Spleen (tissue), 11 donors: Measurements from ENCODE around the gene KCP. TPM values are rescaled to one million over a fixed set of nuclear protein-coding genes. Genes with fewer than 3 reads are reported as not detected.

Experiments
- DNase-seq: peaks from one replicate; pipeline ENCODE4 v3.0.0-alpha.2; 2020
- H3K27ac ChIP-seq, 8 donors: fragments of 200-600 bp; sonication (generic) in 7 of 8; 1 replicate in 4 of 8; 2 replicates in 4 of 8; pipeline versions ENCODE4 v1.5.0 to v1.8.0; 2016 to 2021; ENCODE audit warnings: inconsistent platforms in 4 of 8, mild to moderate bottlenecking in 4 of 8, moderate library complexity in 1 of 8
- H3K27me3 ChIP-seq, 7 donors: fragments of 200-600 bp; sonication (generic) in 6 of 7; replicated peaks in 1 of 7; 1 replicate in 4 of 7; 2 replicates in 3 of 7; pipeline versions ENCODE4 v1.5.0 to v1.8.0; 2016 to 2021; ENCODE audit warnings: inconsistent platforms in 3 of 7, mild to moderate bottlenecking in 1 of 7
- H3K36me3 ChIP-seq, 6 donors: fragments of 200-600 bp; sonication (generic) in 5 of 6; 1 replicate in 4 of 6; 2 replicates in 2 of 6; pipeline versions ENCODE4 v1.5.0 to v1.8.0; 2016 to 2021; ENCODE audit warnings: inconsistent platforms in 2 of 6
- H3K4me1 ChIP-seq, 6 donors: fragments of 200-600 bp; sonication (generic) in 5 of 6; 1 replicate in 3 of 6; 2 replicates in 3 of 6; pipeline versions ENCODE4 v1.5.0 to v1.8.0; 2016 to 2021; ENCODE audit warnings: inconsistent platforms in 3 of 6
- H3K4me3 ChIP-seq, 8 donors: fragments of 200-600 bp; sonication (generic) in 7 of 8; 1 replicate in 4 of 8; 2 replicates in 4 of 8; pipeline versions ENCODE4 v1.5.0 to v1.8.0; 2016 to 2021; ENCODE audit warnings: inconsistent platforms in 4 of 8, mild to moderate bottlenecking in 4 of 8, moderate library complexity in 2 of 8
- H3K9me3 ChIP-seq, 8 donors: fragments of 200-600 bp; sonication (generic) in 7 of 8; 1 replicate in 4 of 8; 2 replicates in 4 of 8; pipeline versions ENCODE4 v1.5.0 to v1.8.0; 2016 to 2021; ENCODE audit warnings: inconsistent platforms in 4 of 8
- CTCF ChIP-seq, 11 experiments: fragments of 200-600 bp in 7 of 11; fragments of 450-650 bp in 4 of 11; sonication (generic) in 4 of 11; IDR thresholded peaks in 8 of 11; conservative IDR thresholded peaks in 3 of 11; 1 replicate in 7 of 11; 2 replicates in 4 of 11; pipeline versions ENCODE4 v1.4.0 to v1.8.0; 2016 to 2021; ENCODE audit warnings: antibody characterized with exemption in 11 of 11, inconsistent platforms in 4 of 11, mild to moderate bottlenecking in 1 of 11
- POLR2A ChIP-seq, 3 donors: fragments of 450-650 bp; IDR thresholded peaks; one replicate each; pipeline ENCODE4 v1.5.1; 2017; ENCODE audit warnings: antibody characterized with exemption in 3 of 3, mild to moderate bottlenecking in 1 of 3
- POLR2AphosphoS5 ChIP-seq, 3 donors: sonication (generic); formaldehyde crosslinking; IDR thresholded peaks; one replicate each; pipeline ENCODE4 v1.5.1; 2017; ENCODE audit warnings: antibody characterized with exemption in 3 of 3
- WGBS, 5 donors: extraction: QIAGEN DNeasy Blood & Tissue Kit in 3 of 5; methylation state at CpG; one replicate each; pipeline versions ENCODE4 v1.1.5 to v1.1.7; 2013 to 2018; 5-methylcytosine and 5-hydroxymethylcytosine counted together
- intact Hi-C: fragments of 100-400 bp; cut with DNase I; formaldehyde crosslinking; loops from one replicate; pipeline ENCODE4 v1.15.0; 2023; ENCODE audit warnings: low total_unique reads
- polyA plus RNA-seq, 3 donors: library from polyadenylated mRNA; stranded (reverse); fragments of 200-250 nt; gene quantifications; one replicate each; pipeline ENCODE4 v1.2.1, GENCODE V29; 2013
- total RNA-seq, 7 donors: library from RNA; depleted of rRNA in 3 of 7; stranded (reverse); fragments of >200 nt in 3 of 7; fragmentation: NEBNext Ultra II Directional in 4 of 7; extraction: Animal tissue kit (Norgen Biotek cat#: 25700) in 4 of 7; gene quantifications; one replicate each; pipeline versions ENCODE4 v1.1.0 to v1.2.1, GENCODE V29; 2016 to 2021
- donor health status: healthy with polysubstance abuse.
- donor health status: DM: no; HTN: no; CAD: no; lungs with moderate emphysema.
- donor health status: DM: no; HTN: no; CAD: no.
- donor health status: Bipolar disorder and iron deficiency.
- donor health status: healthy.
- donor health status: DM: no; HTN: no; CAD: no.
- donor health status: DM: yes; HTN: yes; CAD: no.

Gene KCP
- total and polyA plus RNA-seq, 10 donors = 0.06 to 2.1 (median 0.71) TPM

- peak overlapping the region in 7 of 8 donors; percentile 13 to 67 (median 32) for H3K4me3 ChIP-seq
- H3K27me3 ChIP-seq = peaks cover 0 to 47% (median 13%) of the 10 kb centered on the region in 7 donors
- peak; percentile 74 for DNase-seq
- H3K36me3 ChIP-seq = no peaks in the 10 kb centered on the region
- TF ChIP-seq POLR2A (IDR thresholded peaks at IDR 0.05) (no peak), CTCF (IDR thresholded peaks at IDR 0.05 in 8 of 11, conservative IDR thresholded peaks at IDR 0.05 in 3 of 11) (no peak), POLR2AphosphoS5 (IDR thresholded peaks at IDR 0.05) (no peak)
- 33 to 62% (median 39%) methylated on average over 11 to 41 of the region's 41 CpGs for WGBS, 5 donors
- H3K27ac ChIP-seq = no peak overlapping the region
- intact Hi-C loops = no loop called here
- peaks cover 0 to 14% (median 7%) of the 10 kb centered on the region in 6 donors for H3K4me1 ChIP-seq
- no peaks in the 10 kb centered on the region for H3K9me3 ChIP-seq
Measured at GRCh38 chr7:128891110-128891941, 19.2 kb downstream of the KCP start.

GRCh38 chr7:128890306-128891109 lies 20.0 kb downstream of the KCP start:
- H3K4me1 ChIP-seq = peaks cover 0 to 14% (median 7%) of the 10 kb centered on the region in 6 donors
- no peaks in the 10 kb centered on the region for H3K36me3 ChIP-seq
- TF ChIP-seq POLR2AphosphoS5 (IDR thresholded peaks at IDR 0.05) (no peak), CTCF (IDR thresholded peaks at IDR 0.05 in 8 of 11, conservative IDR thresholded peaks at IDR 0.05 in 3 of 11) (no peak), POLR2A (IDR thresholded peaks at IDR 0.05) (no peak)
- WGBS, 5 donors = 24 to 33% (median 25%) methylated on average over 41 to 67 of the region's 67 CpGs
- H3K27me3 ChIP-seq = peaks cover 0 to 53% (median 13%) of the 10 kb centered on the region in 7 donors
- H3K27ac ChIP-seq = no peak overlapping the region
- H3K9me3 ChIP-seq = no peaks in the 10 kb centered on the region
- intact Hi-C loops = no loop called here
- peak; percentile 79 for DNase-seq
- H3K4me3 ChIP-seq = peak overlapping the region in 7 of 8 donors; percentile 13 to 67 (median 32)

GRCh38 chr7:128889121-128889520 lies 21.4 kb downstream of the KCP start:
- no peaks in the 10 kb centered on the region for H3K36me3 ChIP-seq
- 72 to 83% (median 73%) methylated on average over 8 of the region's 8 CpGs for WGBS, 5 donors
- intact Hi-C loops = loop anchor here (10.0 kb wide), 1 partner anchor 274 kb away; no protein-coding TSS in a partner anchor
- peaks cover 0 to 65% (median 13%) of the 10 kb centered on the region in 7 donors for H3K27me3 ChIP-seq
- peak; percentile 34 for DNase-seq
- H3K27ac ChIP-seq = no peak overlapping the region
- H3K4me3 ChIP-seq = no peak overlapping the region
- TF ChIP-seq POLR2A (IDR thresholded peaks at IDR 0.05) (no peak), POLR2AphosphoS5 (IDR thresholded peaks at IDR 0.05) (no peak), CTCF (IDR thresholded peaks at IDR 0.05 in 8 of 11, conservative IDR thresholded peaks at IDR 0.05 in 3 of 11) (no peak)
- H3K9me3 ChIP-seq = no peaks in the 10 kb centered on the region
- peaks cover 0 to 18% (median 7%) of the 10 kb centered on the region in 6 donors for H3K4me1 ChIP-seq
